ENCODE results near the gene XG.

DNA sequence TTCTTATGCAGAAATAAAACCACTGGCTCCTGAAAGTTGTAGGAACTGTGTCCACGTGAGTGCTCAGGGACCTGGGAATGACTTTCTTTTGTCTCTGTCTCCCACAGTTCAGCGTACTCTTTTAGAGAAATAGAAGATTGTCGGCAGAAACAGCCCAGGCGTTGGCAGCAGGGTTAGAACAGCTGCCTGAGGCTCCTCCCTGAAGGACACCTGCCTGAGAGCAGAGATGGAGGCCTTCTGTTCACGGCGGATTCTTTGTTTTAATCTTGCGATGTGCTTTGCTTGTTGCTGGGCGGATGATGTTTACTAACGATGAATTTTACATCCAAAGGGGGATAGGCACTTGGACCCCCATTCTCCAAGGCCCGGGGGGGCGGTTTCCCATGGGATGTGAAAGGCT, 11.2 kb upstream of the XG start:
- TF ChIP-seq POLR2AphosphoS5 (IDR thresholded peaks at IDR 0.05; ENCODE audit: low read depth) = no peak
- TF ChIP-seq, protein P1, sequence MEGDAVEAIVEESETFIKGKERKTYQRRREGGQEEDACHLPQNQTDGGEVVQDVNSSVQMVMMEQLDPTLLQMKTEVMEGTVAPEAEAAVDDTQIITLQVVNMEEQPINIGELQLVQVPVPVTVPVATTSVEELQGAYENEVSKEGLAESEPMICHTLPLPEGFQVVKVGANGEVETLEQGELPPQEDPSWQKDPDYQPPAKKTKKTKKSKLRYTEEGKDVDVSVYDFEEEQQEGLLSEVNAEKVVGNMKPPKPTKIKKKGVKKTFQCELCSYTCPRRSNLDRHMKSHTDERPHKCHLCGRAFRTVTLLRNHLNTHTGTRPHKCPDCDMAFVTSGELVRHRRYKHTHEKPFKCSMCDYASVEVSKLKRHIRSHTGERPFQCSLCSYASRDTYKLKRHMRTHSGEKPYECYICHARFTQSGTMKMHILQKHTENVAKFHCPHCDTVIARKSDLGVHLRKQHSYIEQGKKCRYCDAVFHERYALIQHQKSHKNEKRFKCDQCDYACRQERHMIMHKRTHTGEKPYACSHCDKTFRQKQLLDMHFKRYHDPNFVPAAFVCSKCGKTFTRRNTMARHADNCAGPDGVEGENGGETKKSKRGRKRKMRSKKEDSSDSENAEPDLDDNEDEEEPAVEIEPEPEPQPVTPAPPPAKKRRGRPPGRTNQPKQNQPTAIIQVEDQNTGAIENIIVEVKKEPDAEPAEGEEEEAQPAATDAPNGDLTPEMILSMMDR (IDR thresholded peaks at IDR 0.05; ENCODE audit: insufficient read depth, low read length) = no peak
- TF ChIP-seq SPI1 (IDR thresholded peaks at IDR 0.05; ENCODE audit: borderline replicate concordance, low read depth) = no peak

Measured in HL-60 (cell line).